NCI-H748 (cell line): ENCODE results near the gene NDUFC2.
A peak's percentile ranks its signal among the peaks of the same experiment; 100 is the strongest.
"Not testable (repeated sequence)": the region's sequence is repeated elsewhere in the genome, so short reads cannot be mapped to it uniquely, and the experiment has no call there.

Source experiments
- DNase-seq: peaks from one replicate; lab custom pipeline; 2025; ENCODE audit not compliant: unreplicated experiment; lab: John Stamatoyannopoulos, UW

Gene NDUFC2

DNA sequence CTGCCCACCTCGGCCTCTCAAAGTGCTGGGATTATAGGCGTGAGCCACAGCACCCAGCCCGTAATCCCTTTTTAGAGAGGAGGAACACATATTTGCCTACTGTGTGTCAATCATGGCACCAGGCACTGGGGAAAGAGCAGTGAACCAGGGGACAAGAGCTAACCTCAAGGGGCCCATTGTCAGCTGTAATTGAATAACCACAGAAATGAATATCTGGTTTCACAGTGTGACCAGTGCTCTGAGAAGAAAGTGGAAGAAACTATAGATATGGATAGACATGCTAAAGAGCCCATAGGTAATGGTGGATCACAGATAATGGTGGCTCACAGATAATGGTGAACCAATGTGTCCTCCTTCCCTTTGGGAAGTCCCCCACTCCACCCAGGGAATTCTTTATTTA lies 48.0 kb downstream of the NDUFC2 start:
- DNase-seq: no peak

DNA sequence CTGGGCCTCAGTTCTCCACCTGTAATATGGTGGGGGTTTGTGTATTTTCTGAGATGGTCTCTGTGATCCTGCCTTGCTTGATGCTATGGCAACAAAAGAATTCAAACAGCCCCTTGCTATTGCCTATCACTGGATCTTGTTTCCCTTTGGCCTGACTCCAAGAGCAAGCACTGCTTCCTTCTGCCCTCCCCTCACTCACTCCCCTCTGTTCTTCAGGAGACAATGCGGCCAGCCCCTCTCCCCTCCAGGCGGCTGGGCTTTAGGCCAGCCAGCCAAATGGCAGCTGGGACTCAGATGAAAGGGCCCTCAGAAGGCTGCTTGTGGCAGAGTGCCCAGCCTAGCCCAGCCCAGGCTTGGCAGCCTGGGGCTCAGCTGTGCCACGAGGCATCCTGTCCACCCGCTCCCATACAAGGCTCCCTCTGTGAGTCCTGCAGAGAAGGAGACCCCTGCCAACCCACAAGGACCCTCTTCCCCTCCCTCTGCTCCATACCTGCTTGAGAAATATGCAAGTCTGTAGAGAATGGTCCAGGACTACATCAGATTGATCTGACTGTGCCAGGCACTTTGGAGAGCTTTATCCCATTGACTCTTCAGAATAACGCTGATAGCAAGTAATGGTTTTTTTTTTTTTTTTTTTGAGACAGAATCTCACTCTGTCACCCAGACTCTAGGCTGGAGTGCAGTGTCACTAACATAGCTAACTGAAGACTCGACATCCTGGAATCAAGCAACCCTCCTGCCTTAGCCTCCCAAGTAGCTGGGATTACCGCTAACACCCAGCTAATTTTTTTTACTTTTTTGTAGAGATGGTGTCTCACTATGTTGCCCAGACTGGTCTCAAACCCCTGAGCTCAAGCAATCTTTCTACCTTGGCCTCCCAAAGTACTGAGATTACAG lies 49.0 kb downstream of the NDUFC2 start:
- DNase-seq: peak; percentile 95

DNA sequence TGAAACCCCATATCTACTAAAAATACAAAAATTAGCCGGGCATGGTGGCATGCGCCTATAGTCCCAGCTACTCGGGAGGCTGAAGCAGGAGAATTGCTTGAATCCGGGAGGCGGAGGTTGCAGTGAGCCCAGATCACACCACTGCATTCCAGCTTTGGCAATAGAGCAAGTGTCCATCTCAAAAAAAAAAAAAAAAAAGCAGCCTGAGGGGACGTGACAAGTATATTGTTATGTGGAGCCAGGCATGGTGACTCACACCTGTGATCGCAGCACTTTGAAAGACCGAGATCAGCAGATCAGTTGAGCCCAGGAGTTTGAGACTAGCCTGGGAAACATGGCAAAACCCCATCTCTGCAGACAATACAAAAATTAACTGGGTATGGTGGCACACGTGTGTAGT lies 51.2 kb downstream of the NDUFC2 start:
- DNase-seq: not testable (repeated sequence)

DNA sequence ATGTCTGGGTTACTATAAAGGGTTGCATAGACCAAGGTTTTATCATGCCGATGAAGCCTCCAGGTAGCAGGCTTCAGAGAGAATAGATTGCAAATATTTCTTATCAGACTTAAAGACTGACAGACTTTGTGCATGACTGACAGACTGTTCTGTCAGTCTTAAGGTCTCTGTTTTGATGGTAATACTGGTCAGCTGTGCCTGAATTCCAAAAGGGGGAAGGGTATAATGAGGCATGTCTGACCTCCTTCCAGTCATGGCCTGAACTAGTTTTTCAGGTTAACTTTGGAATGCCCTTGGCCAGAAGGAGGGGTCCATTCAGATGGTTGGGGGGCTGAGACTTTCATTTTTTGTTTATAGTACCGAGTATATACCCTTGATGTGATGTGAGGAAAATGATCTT lies 51.9 kb downstream of the NDUFC2 start:
- DNase-seq: no peak

DNA sequence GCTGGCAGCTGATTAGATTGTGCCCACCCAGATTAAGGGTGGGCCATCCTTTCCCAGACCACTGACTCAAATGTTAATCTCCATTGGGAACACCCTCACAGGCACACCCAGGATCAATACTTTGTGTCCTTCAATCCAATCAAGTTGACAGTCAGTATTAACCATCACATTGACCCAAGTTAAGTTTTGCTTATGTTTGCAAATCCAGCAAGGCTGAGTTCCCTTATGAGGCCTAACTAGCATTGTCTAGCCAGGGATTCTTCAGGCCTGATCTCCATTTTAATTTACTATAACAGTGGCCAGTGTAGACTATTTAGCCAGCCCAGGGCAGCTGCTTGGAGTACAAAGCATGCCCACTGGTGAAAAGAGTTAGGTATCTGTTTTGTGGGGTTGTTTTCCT lies 54.3 kb downstream of the NDUFC2 start:
- no peak for DNase-seq

DNA sequence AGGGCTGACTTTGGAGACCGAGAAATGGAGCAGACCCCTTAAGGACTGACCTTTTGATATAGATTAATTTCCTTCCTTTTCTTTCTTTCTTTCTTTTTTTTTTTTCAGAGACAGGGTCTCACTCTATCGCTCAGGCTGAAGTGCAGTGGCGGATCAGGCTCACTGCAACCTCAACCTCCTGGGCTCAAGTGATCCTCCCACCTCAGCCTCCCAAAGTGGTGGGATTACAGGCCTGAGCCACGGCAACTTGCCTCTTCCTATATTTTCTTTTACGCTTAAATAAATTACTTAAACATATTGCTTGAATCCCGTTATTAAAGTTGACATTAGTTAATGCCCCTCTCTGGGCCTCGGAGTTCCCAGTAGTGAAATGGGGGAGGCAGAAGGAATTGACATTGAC lies 56.2 kb downstream of the NDUFC2 start:
- no peak for DNase-seq

DNA sequence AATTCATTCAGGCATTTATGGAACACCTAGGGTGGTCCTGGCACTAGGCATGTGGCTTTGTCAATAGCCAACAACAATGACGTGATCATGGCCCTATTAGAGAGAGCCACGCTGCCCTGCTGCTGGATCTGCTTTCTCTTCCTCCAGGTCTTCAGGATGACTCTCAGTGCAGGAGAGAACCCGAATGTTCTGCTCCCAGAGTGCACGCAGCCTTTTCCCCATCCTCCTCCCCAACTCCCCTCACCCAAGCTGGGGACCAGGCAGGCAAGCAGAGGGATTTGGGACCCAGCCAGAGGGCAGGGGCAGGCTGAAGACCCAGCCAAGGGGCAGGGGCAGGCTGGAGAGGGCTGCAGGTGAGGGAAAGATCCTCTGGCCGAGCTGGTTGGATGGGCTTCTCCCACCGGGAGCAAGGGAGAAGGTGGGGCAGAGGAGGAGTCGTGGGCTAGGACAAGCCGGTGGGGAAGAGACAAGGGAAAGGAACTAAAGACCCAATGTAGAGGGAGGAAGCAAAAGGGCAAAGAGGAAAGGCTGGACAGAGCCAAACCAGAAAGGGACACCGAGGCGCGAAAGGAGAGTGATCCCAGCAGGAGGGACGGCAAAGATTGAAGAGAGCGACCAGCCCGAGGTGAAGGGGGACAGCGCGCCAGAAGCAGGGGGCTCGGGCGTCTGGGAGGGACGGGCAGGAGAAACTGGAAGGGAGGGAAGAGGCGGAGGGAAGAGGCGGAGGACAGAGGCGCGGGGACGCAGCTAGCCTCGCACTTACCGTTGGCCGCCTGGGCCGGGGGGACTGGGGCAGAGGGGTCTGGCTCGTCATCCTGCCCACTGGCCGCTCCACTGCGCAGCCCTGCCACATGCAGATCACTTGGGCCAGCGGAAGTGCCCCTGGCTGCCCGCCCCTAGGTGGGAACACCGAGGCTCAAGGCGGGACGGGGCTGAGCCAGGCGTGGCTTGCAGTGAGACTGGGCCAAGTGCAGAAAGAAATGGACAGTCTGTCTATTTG lies 57.0 kb downstream of the NDUFC2 start, which contains the start of gene KCTD14:
Gene KCTD14, minus strand, starts transcription at position 880 of the 1,000 bp plus-strand sequence. Its CDS starts 27 bp downstream, at position 853.
- DNase-seq: peak; percentile 53

DNA sequence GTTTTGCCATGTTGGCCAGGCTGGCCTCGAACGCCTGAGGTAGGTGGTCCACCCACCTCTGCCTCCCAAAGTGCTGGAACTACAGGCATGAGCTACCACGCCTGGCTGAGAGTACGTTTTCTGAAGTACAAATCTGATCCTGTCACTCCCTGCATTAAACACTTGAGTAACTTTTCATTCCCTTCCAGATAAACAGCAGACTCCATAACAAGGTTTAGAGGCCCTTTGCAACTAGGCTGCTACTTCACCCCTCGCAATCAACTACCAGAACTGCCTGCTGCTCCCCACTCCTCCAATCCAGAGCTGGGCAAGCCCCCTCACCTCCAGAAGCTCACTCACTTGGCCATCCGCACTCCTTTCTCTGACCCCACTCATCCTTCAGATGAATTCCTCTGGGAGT lies 58.1 kb downstream of the NDUFC2 start:
- no peak for DNase-seq

DNA sequence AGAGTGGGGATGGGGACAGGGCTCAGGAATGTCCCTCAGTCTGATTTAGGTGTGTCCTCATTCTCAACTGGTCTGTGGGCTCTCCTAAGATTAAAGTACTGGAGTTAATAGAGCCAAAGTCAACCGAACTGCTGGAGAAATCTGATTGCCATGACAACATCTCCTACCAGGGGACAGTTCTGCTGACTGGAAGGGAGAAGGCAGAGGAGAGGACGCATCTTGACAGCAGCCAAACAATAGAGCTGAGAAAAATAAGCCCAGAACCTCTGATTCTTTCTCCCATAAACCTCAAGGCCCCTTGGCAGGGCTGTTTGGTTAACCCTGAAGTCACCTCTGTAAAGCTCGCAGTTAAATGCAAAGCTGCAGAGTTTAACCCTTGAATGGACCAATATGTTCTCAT lies 59.4 kb downstream of the NDUFC2 start:
- DNase-seq: no peak

DNA sequence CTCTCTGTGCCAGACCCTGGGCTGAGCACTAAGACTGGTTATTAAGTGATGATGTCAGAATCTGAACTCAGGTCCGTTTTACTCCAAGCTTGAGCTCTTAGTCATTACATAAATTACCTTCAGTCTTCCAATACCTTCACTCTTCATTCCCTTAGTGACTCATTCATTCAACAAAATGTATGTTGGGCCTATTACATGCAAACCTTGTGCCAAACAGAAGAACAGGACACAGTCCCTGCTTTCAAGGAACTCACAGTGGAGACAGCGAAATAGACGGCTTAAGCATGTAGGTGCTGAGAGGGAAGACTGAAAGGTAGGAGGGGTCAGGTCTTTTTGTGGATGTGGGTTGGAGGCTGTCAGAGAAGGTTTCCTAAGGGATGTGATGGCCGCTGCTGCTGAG lies 59.9 kb downstream of the NDUFC2 start:
- no peak for DNase-seq
